Skeletal muscle satellite cell (primary cell): Measurements from ENCODE around the gene SPTLC2.

ENCODE experiments used
- H3K27me3 ChIP-seq: 2 replicates; pipeline ENCODE4 v1.7.0; 2013; ENCODE audit warnings: low read length; ENCODE audit not compliant: control insufficient read depth, insufficient read depth
- H3K36me3 ChIP-seq: 2 replicates; pipeline ENCODE4 v1.7.0; 2013; ENCODE audit warnings: mild to moderate bottlenecking, control low read depth, low read length; ENCODE audit not compliant: insufficient read depth
- H3K4me1 ChIP-seq: 2 replicates; pipeline ENCODE4 v1.7.0; 2013; ENCODE audit warnings: low read length; ENCODE audit not compliant: control insufficient read depth, insufficient read depth
- H3K4me2 ChIP-seq: 2 replicates; pipeline ENCODE4 v1.7.0; 2013; ENCODE audit warnings: mild to moderate bottlenecking, low read length
- H3K4me3 ChIP-seq: 2 replicates; pipeline ENCODE4 v1.7.0; 2013; ENCODE audit warnings: low read length
- H3K9ac ChIP-seq: 2 replicates; pipeline ENCODE4 v1.7.0; 2013; ENCODE audit warnings: mild to moderate bottlenecking, low read depth, low read length, moderate library complexity
- H3K9me3 ChIP-seq: replicated peaks from 2 replicates; pipeline ENCODE4 v1.7.0; 2013; ENCODE audit warnings: mild to moderate bottlenecking, control low read depth, low read length

The SPTLC2 gene

GRCh38 chr14:77474479-77475177 lies 141.8 kb downstream of the SPTLC2 start:
- no peaks in the 10 kb centered on the region for H3K9me3 ChIP-seq
- no peaks in the 10 kb centered on the region for H3K4me1 ChIP-seq
- H3K27me3 ChIP-seq, result peaks cover 49% of the 10 kb centered on the region
- no peak overlapping the region for H3K4me3 ChIP-seq
- H3K4me2 ChIP-seq, result no peak overlapping the region
- no peak overlapping the region for H3K9ac ChIP-seq
- H3K36me3 ChIP-seq, result peaks cover 2% of the 10 kb centered on the region

GRCh38 chr14:77473921-77474320 lies 142.5 kb downstream of the SPTLC2 start:
- no peaks in the 10 kb centered on the region for H3K4me1 ChIP-seq
- peaks cover 9% of the 10 kb centered on the region for H3K36me3 ChIP-seq
- H3K4me3 ChIP-seq, result no peak overlapping the region
- H3K9ac ChIP-seq, result no peak overlapping the region
- H3K9me3 ChIP-seq, result no peaks in the 10 kb centered on the region
- no peak overlapping the region for H3K4me2 ChIP-seq
- peaks cover 49% of the 10 kb centered on the region for H3K27me3 ChIP-seq

GRCh38 chr14:77470224-77470870 lies 146.1 kb downstream of the SPTLC2 start:
- Histone ChIP-seq H3K4me2 (no peak overlapping the region), H3K4me3 (no peak overlapping the region), H3K4me1 (no peaks in the 10 kb centered on the region), H3K9ac (no peak overlapping the region), H3K36me3 (peaks cover 33% of the 10 kb centered on the region), H3K9me3 (no peaks in the 10 kb centered on the region), H3K27me3 (peaks cover 28% of the 10 kb centered on the region)

DNA sequence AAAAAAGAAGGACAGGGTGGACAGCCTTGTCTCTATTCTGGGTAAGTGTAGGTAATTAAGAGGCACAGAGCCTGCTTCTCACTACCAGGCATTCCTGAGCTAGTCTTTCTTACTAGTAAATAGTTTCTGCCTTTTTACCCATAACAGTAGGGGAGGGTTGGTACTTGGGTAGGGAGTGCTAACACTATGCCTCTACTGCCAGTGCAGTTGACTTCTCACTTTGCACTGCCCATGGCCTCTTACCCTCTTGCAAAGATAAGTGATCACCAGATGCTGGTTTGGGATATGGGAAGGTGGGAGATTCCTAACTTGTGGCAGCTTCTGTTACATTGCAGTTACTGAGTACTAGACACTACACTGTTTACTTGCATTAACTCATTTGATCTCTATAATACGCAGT lies 146.9 kb downstream of the SPTLC2 start:
- H3K4me2 ChIP-seq, result no peak overlapping the region
- H3K9ac ChIP-seq, result no peak overlapping the region
- no peaks in the 10 kb centered on the region for H3K4me1 ChIP-seq
- H3K9me3 ChIP-seq, result no peaks in the 10 kb centered on the region
- H3K4me3 ChIP-seq, result no peak overlapping the region
- peaks cover 42% of the 10 kb centered on the region for H3K36me3 ChIP-seq
- H3K27me3 ChIP-seq, result peaks cover 20% of the 10 kb centered on the region

DNA sequence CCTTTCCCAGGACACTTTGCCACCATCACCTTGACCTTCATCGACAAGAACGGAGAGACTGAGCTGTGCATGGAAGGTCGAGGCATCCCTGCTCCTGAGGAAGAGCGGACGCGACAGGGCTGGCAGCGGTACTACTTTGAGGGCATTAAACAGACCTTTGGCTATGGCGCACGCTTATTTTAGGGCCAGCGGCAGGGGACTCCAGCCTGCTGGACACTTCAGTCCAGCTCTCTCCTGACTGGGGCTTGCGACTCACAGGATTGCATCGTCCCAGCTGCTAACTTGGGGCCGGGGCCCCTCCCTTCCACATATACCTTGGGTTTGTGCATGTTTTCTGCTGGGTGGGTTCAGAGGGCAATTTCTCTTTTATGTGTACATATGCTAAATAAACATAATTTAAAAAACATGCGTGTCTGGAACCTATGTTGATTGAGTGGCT lies 147.4 kb downstream of the SPTLC2 start:
- Histone ChIP-seq H3K36me3 (peaks cover 46% of the 10 kb centered on the region), H3K4me3 (no peak overlapping the region), H3K4me1 (no peaks in the 10 kb centered on the region), H3K27me3 (peaks cover 15% of the 10 kb centered on the region), H3K9me3 (no peaks in the 10 kb centered on the region), H3K4me2 (no peak overlapping the region), H3K9ac (no peak overlapping the region)

- no peaks in the 10 kb centered on the region for H3K9me3 ChIP-seq
- H3K27me3 ChIP-seq, result peaks cover 11% of the 10 kb centered on the region
- no peak overlapping the region for H3K9ac ChIP-seq
- no peaks in the 10 kb centered on the region for H3K4me1 ChIP-seq
- H3K36me3 ChIP-seq, result peaks cover 58% of the 10 kb centered on the region
- no peak overlapping the region for H3K4me3 ChIP-seq
- no peak overlapping the region for H3K4me2 ChIP-seq
Measured at GRCh38 chr14:77467801-77468200, 148.6 kb downstream of the SPTLC2 start.

- H3K9ac ChIP-seq, result peak overlapping the region; percentile 87
- H3K4me1 ChIP-seq, result peaks cover 12% of the 10 kb centered on the region
- H3K27me3 ChIP-seq, result no peaks in the 10 kb centered on the region
- peaks cover 40% of the 10 kb centered on the region for H3K36me3 ChIP-seq
- H3K4me3 ChIP-seq, result peak overlapping the region; percentile 84
- H3K4me2 ChIP-seq, result peak overlapping the region; percentile 90
- no peaks in the 10 kb centered on the region for H3K9me3 ChIP-seq
Measured at GRCh38 chr14:77459072-77459723, 157.2 kb downstream of the SPTLC2 start.

- Histone ChIP-seq H3K27me3 (no peaks in the 10 kb centered on the region), H3K4me1 (peaks cover 12% of the 10 kb centered on the region), H3K36me3 (peaks cover 33% of the 10 kb centered on the region)
Measured at GRCh38 chr14:77458249-77458950, 158.0 kb downstream of the SPTLC2 start.

GRCh38 chr14:77457522-77458248 lies 158.8 kb downstream of the SPTLC2 start, which contains the start of the genes AHSA1 and VIPAS39:
AHSA1 (plus strand) TSS chr14:77458093; CDS start chr14:77458190, 97 bp downstream.
VIPAS39 (minus strand) TSS chr14:77457601; CDS start chr14:77454102, 3,499 bp downstream.
- Histone ChIP-seq H3K36me3 (peaks cover 31% of the 10 kb centered on the region), H3K9me3 (no peaks in the 10 kb centered on the region), H3K27me3 (no peaks in the 10 kb centered on the region), H3K4me1 (peaks cover 12% of the 10 kb centered on the region), H3K4me2 (peak within 1 kb of the TSS; percentile 90), H3K4me3 (peak within 1 kb of the TSS; percentile 84), H3K9ac (peak within 1 kb of the TSS; percentile 87)

More at GRCh38 chr14:77458249-77458950, 158.0 kb downstream of the SPTLC2 start:
- H3K4me2 ChIP-seq, result peak overlapping the region; percentile 90
- peak overlapping the region; percentile 84 for H3K4me3 ChIP-seq
- H3K9me3 ChIP-seq, result no peaks in the 10 kb centered on the region
- H3K9ac ChIP-seq, result peak overlapping the region; percentile 87

- peaks cover 12% of the 10 kb centered on the region for H3K4me1 ChIP-seq
- H3K4me3 ChIP-seq, result peak overlapping the region; percentile 84
- H3K4me2 ChIP-seq, result peak overlapping the region; percentile 87
- H3K27me3 ChIP-seq, result no peaks in the 10 kb centered on the region
- H3K9me3 ChIP-seq, result no peaks in the 10 kb centered on the region
- H3K36me3 ChIP-seq, result peaks cover 25% of the 10 kb centered on the region
- H3K9ac ChIP-seq, result peak overlapping the region; percentile 82
Measured at GRCh38 chr14:77457115-77457521, 159.3 kb downstream of the SPTLC2 start.
